Jurkat, Clone E6-1 (cell line): ENCODE results near the gene SCAF4.

Source experiments
- DNase-seq: peaks from one replicate; pipeline ENCODE4 v3.0.0-alpha.2; 2011; ENCODE audit warnings: low read depth, low spot score
- H3K4me3 ChIP-seq: 2 replicates; pipeline ENCODE4 v1.5.1; 2011; ENCODE audit warnings: mild to moderate bottlenecking, low read length, control low read depth, moderate library complexity

Gene SCAF4

DNA sequence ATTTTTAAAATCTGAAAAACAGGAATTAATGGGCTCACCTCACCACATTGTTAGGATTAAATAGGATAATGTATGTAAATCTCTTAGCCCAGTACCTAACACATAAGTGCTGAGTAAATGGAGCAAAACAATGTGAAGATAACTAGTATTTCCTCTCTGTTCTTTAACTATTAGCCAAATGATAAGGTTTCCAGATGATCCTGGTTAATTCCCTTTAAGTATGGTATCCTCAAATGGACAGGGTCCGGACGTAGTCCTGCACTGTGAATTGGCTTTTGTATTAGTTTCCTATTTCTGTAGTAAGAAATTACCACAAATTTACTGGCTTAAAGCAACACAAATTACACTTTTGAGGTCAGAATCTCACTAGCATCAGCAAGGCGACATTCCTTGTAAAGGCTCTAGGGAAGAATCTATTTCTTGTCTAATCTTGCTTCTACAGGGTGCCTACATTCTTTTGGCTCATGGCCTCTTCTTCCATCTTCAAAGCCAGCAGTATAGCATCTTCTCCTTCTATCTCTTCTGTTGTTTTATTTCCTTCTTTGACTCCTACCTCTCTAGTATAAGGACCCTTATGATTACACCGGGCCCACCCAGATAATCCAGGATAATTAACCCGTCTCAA is 17.1 kb downstream of the SCAF4 start:
- H3K4me3 ChIP-seq, result no peak overlapping the region
- no peak for DNase-seq

DNA sequence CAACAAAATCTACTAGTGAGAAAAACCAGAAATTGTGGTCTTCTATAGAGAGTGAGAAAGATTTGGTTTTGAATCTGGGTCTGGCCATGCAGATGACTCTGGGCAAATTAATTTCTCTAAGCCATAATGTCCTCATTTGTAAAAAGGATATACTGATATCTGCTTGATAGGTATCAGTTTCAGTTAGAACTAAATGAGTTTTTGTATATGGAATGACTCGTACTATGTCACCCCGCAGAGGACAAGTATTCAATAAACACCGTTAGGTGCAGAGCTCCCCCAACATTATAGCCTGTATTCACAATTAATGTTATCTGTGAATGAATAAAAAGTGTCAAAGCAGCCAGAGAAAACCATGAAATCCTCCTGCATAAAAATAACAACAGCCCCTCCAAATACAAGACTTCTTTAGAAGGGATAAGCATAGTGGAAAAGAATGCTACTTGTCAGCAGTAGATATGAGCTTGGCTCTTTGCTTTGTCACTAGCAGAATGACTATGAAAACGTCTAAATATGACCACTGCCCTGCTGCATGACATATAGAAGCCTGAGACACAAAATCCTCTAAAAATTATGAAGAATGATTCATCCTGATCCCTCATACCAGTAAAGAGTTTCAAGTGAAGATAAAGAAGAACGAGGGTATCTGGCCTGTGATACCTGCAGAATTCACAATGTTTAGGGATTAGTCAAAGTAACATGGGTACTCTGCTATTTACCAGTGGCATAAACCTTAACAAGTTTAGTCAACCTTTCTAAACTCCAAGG is 17.8 kb downstream of the SCAF4 start:
- H3K4me3 ChIP-seq, result no peak overlapping the region
- no peak for DNase-seq

DNA sequence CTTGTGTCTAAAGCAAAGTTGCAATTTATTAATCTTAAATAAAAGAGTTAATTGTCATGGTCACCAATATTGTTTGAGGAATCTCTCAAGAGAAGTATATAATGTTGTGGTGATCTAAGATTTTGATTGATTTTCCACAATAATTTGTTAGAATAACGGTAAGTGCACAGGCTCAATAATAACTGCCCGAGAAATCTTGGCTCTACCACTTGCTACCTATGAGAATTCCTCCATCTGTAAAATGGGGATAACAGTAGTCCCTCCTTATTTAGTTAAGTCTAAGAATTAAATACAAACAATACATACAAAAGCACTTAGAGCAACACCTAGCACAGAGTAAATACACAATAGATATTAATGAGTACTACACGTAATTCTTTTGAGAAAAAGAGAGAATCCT is 18.8 kb downstream of the SCAF4 start:
- no peak for DNase-seq
- no peak overlapping the region for H3K4me3 ChIP-seq

DNA sequence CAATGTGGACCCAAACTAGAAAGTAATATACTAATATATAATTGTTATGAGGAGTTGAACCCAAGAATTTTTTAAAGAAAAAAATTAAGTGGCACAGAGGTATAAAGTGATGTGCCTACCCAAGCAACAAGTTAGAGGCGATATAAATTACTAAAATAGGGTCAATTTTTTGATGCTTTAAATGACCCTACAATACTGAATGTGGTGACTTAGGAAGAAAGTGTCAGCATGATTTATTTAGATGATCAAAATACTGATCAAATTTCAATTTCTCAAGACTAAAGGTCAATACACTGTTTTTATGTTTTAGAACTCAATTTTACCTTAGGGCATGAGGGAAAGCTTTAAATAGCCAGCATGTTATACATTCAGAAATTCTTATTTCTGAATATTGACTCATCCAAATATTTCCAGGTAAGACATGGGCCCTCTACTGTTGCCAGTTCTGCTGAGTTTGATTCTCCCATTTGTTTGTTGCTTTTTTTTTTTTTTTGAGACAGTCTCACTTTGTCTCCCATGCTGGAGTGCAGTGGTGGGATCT is 20.1 kb downstream of the SCAF4 start:
- DNase-seq, result no peak
- no peak overlapping the region for H3K4me3 ChIP-seq

DNA sequence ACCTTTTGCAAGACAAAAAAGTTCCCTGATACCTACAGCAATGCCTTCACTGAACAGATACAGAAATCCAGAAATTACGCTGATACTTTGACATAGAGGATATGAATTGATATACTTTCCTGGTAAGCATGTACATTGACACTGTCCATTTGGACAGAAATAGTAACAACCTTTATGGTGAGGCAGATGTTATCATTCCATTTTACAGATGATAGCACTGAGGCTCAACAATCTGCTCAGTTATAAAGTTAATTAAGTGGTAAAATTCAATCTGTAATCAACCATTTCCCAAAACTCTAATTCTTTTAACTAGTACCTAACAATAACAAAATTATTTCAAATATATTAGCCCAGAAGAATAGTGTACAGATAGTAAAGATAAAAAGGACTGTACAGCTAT is 20.6 kb downstream of the SCAF4 start:
- no peak overlapping the region for H3K4me3 ChIP-seq
- no peak for DNase-seq

DNA sequence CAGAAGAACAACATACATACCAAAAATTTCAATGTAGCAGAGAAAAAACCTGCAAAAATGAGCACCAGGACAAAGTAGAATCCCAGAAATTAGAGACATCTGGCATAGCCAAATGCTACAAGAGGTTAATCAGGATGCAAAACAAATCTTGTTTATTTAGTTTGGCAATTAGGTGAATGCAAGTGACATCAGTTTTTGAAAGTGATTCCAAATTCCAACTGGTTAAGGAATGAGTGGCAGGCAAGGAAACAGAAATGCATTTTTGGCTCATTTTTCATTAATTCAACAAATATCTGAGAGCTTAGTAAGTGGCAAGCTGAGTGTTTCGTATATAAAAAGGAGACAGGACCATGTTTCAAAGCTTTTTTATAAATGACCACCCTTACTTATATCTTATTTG is 21.3 kb downstream of the SCAF4 start:
- no peak for DNase-seq
- no peak overlapping the region for H3K4me3 ChIP-seq

DNA sequence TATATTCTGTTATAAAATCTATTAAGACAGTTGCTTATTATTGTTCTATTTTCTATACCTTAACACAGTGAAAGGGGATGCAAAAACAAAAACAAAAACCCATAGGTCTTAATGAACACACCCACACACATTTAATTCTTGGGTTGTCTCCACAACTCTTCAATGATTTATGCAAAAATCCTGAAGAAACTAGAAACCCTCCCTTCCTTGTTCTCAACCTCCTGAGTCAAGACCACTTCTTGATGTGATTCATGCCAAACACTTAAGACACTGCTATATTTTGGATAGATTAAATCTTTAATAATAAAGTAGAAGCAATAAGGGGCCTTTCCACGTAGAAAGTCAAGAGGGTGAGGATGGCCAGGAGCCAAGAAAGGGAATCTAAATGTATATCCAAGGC is 23.4 kb downstream of the SCAF4 start:
- no peak for DNase-seq
- H3K4me3 ChIP-seq, result no peak overlapping the region

DNA sequence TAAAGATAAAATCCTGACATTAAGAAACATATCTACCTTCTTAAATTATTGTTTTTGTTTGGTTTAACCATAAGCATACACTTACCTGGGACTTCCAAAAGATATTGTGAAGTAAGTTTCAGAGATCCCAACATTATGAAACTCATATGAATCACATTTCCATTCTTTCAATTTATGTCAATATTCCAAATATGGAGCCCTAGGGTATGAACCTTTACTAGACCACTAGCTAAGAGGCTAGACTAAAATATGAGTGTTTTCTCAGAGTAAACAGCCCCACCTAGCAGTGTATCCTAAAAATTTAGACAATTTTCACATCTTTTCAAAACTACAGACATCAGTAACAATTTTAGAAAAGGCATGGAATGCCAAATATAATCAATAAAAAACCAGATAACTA is 24.4 kb downstream of the SCAF4 start:
- no peak overlapping the region for H3K4me3 ChIP-seq
- DNase-seq, result no peak

DNA sequence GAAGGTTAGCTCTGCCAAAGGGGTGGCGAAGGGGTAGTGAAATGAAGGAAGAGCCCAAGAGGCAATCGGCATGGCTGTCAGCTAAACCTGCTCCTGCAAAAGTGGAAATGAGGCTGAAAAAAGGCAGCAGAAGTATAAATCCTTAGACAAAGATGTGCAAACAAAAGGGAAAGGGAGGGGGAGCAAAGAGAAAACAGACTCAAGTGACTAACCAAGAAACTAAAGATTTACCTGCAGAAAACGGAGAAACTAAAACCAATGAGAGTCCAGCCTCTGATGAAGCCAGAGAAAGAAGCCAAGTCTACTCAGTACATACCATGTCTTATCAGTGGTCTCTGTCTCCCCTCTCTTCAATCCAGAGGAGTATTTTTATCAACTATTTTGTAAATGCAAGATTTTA is 25.4 kb downstream of the SCAF4 start:
- no peak for DNase-seq
- H3K4me3 ChIP-seq, result no peak overlapping the region

DNA sequence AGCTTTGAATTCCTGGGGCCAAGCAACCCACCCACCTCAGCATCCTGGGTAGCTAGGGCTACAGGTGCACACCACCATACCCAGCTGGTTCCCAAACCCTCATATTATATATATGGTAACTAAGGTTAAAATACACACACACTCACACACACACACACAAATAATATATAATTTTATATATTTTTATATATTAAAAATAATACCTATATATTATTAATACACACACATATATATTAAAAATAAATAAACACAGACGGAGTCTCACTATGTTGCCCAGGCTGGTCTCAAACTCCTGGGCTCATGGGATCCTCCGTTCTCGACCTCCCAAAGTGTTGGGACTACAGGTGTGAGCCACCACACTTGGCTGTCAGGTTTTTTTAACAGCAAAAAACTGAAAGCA is 31.9 kb downstream of the SCAF4 start:
- no peak for DNase-seq

DNA sequence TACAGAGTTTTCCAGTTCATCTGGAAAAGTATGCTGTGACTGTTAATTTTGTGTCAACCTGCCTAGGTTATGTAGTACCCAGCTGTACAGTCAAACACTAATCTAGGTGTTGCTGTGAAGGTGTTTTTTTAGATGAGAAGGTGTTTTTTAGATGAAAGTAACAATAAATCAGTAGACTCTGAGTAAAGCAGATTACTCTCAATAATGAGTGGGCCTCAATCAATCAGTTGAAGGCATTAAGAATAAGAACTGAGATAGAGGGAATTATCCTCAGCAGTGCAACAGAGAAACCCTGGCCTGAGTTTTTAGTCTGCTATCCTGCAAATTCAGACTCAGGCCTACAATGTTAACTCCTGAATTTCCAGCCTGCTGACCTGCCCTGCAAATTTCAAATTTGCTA is 33.5 kb downstream of the SCAF4 start:
- DNase-seq, result no peak
- no peak overlapping the region for H3K4me3 ChIP-seq

More for the DNA sequence above, 31.9 kb downstream of the SCAF4 start:
- H3K4me3 ChIP-seq, result no peak overlapping the region

DNA sequence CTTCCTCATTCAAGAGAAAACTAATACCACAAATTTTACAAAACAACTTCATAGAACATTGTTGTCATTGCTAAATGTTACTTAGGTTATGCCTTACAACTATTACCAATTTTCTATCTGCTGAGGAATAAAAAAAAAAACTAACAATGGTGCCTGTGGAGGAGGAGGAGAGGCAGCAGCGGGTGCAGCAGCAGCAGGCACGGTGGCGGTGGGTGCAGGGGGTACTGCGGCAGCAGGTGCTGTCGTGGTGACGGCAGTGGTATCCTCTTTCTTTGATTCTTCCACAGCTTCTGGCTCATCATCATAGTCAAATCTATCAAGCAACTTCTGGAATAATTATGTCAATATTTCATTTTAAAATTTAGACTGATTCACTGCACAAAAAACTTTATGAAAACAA is 35.5 kb downstream of the SCAF4 start:
- DNase-seq, result peak; percentile 31
- no peak overlapping the region for H3K4me3 ChIP-seq

DNA sequence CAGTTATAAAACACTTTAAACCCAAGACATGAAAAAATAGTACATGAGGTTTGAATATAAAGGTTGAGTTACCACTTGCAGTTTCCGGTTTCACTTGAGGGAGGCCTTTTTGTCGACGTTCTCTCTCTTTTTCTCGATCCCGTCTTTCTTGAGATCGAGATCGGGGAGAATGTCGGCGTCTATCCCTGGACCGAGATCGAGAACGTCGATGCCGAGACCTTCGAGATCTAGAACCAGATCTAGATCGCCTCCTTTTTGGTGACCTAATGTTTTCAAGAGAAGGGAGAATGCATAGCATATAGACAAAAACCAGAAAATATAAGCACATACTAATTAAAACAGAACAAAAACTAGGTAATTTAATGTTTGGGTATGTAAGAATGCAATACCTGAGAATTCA is 38.7 kb downstream of the SCAF4 start:
- no peak for DNase-seq
- H3K4me3 ChIP-seq, result no peak overlapping the region

DNA sequence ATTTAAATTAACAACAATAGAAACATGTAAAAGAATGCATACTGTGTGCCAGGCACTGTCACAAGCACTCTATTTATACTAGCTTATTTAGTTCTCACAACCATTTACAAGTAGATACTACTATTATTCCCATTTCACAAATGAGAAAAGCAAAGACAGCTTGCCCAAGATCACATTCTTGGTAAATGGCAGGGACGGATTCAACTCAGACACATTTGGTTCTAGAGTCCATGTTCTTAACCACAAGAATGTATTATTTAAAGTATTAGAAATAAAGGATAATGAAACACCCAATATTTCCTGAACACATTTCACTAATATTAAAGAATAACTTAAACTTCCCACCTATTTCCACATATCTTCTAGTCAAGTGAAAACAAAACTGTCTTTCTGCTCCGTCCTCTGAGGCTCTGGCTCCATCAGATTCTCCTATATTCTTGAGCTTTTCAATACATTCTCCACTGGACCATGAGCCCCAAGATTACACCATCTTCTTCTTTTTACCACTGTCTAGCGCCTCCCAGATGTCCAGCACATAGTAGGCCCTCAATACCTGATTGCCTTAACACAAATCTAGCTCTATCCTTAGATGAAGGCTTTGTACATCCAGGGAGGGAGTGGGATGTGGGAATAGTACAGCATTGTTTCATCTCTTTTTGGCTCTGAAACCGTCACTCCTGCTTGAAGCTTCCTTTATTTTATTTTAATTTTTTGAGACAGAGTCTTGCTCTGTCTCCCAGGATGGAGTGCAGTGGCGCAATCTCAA is 43.1 kb downstream of the SCAF4 start:
- no peak overlapping the region for H3K4me3 ChIP-seq

DNA sequence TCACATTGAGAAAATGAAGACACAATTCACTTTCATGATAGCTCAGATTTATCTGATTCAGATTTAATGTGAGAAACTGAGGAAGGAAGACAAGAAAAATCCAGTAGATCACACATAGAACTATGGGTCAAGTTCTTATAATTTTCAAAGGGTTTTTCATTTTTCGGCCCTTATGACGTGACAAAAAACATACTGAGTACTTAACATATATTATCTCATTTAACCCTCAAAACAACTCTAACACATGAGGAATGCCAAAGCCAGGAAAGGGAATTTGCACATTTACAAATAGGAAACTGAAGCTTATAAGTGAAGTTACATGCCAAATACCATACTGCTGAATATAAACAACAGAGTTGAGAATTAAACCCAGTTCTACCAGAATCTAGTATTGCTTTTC is 44.8 kb downstream of the SCAF4 start:
- H3K4me3 ChIP-seq, result no peak overlapping the region
- DNase-seq, result no peak

More for the DNA sequence above, 43.1 kb downstream of the SCAF4 start:
- DNase-seq, result no peak

DNA sequence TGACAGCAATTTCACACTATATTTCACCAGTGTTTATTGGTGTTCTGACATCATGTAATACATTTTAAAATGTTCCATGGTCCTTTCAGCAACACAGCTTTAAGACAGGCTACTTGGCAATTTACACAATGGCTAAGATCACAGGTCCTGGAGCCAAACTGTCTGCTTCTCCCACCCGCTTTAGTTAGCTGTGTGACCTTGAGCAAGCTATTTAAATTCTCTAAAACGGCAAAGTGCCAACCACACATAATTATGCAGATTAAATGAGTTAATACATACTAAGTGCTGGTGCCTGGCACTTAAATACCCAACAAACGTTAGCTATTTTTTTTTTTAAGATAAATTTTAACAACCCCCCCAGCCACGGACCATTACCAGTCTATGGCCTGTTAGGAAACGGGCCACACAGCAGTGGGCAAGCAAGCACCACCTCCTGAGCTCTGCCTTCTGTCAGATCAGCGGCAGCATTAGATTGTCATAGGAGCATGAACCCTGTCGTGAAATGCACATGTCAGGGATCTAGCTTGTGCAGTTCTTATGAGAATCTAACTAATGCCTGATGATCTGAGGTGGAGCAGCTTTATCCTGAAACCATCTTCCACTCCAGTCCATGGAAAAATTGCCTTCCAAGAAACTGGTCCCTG is 45.5 kb downstream of the SCAF4 start:
- no peak overlapping the region for H3K4me3 ChIP-seq
- DNase-seq, result no peak

DNA sequence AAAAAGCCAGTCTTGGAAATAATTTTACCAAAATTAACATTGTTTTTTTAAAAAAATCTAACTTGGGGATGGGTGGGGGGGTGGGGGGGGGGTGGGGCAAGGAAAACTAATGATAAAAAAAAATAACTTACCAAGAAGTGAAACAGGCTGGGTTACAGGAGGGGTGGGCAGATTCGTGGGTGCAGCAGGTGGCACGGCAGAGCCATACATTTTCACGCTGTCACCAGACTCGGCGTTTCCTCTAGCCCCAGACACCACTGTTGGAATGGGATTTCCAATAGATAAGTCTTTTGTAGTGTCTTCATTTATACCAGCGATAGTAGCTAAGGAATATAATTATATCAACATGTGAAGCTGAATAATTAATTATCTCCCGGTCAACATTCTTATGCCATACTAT is 47.0 kb downstream of the SCAF4 start:
- H3K4me3 ChIP-seq, result no peak overlapping the region
- no peak for DNase-seq

DNA sequence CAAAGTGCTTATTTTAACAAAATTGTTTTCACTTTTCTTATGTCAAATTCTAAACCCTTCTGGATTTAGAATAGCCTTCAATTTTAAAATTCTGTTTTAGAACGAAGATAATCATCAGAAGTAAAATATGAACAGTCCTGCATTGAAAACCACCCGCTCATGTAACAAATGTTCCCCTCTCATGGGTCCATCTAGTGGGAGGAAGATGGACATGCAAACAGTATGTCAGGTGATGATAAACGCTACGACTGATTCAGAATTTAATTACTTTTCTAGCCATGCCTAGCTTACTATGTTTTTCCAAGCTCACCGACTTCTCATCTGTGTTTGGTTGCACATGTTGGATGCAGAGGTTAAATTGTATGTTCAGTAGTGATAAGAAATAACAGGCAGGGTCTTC is 48.9 kb downstream of the SCAF4 start:
- no peak for DNase-seq
- H3K4me3 ChIP-seq, result no peak overlapping the region

DNA sequence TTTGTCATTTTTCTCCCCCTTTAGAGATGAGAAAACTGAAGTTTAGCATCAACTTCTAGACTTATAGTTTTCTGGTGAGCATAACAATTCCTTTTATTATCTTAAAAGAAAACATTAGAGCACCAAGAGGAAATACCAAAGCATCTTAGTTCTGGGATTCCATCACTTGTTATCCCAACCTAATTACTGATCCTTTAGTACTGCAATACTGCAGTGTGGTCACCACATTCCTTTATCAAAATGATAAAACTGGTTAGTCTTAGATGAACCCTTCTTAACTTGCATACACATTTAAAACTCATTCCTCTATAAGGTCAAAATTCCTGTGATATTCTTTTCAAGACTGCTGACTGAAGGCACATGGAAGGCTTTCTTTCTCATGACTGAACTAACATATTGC is 49.3 kb downstream of the SCAF4 start:
- H3K4me3 ChIP-seq, result no peak overlapping the region
- DNase-seq, result no peak

DNA sequence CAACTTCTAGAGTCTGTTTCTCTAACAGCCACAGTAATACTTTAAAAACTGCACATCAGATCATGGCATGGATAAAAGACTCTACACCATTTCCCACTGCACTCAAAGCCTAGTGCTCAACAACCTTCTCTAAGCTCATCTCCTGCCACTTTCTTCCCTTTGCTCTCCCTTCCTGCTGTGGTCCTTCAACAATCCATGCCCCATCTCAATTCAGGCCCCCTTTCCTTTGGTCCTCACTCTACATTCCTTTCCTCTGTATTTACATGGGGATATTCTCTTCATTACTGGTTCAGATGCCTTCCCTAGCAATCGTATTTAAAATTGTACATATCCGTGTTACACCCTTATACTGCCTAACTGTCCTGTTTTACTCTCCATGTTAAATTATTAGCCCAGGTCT is 53.4 kb downstream of the SCAF4 start:
- DNase-seq, result no peak
- no peak overlapping the region for H3K4me3 ChIP-seq
